HCT116 (cell line): Measurements from ENCODE around the gene FAM136A. TPM values are rescaled to one million over a fixed set of nuclear protein-coding genes. Genes with fewer than 3 reads are reported as not detected.

ENCODE experiments used
- ATAC-seq: fragments of 200-7000 bp; cut with Tn5 transposase; 2 replicates; pipeline ENCODE4 v1.9.1; 2020; ENCODE audit warnings: mild to moderate bottlenecking, moderate library complexity
- BruUV-seq: library from RNA; stranded (reverse); fragments of 400-500 nt; replicated peaks from 2 replicates; lab custom pipeline; 2021; lab: Mats Ljungman, UMichigan
- CTCF ChIA-PET: fragments of 300-600 bp; sonication (Branson Sonifier 250); formaldehyde crosslinking; loops from one replicate; lab custom pipeline; 2021; ENCODE audit warnings: antibody characterized with exemption; lab: Charles Lee
- POLR2A ChIA-PET: fragments of 300-600, 350-600 bp; sonication (Branson Sonifier 250); formaldehyde crosslinking; loops from one replicate; lab custom pipeline; 2021; ENCODE audit warnings: antibody characterized with exemption; lab: Charles Lee
- RAD21 ChIA-PET, 2 experiments: fragments of 300-600 bp; sonication (Branson Sonifier 250); formaldehyde crosslinking; loops; one replicate each; lab custom pipeline; 2023; ENCODE audit warnings: low total read pairs in 2 of 2; ENCODE audit not compliant: uncharacterized antibody in 2 of 2, unreplicated experiment in 2 of 2, low non-redundant PET in 1 of 2; lab: Charles Lee
- DNase-seq: peaks from one replicate; pipeline ENCODE4 v3.0.0-alpha.2; 2010; ENCODE audit warnings: low read depth, low spot score
- H2AFZ ChIP-seq: fragments of 200-600 bp; shearing (Covaris generic), sonication (generic); 2 replicates; pipeline ENCODE4 v1.6.1; 2017; ENCODE audit warnings: low read depth, mixed run types, mixed read lengths, antibody characterized with exemption, low read length; ENCODE audit not compliant: poor library complexity, severe bottlenecking
- H3K27ac ChIP-seq: 2 replicates; pipeline ENCODE4 v1.5.1; 2012; ENCODE audit warnings: low read depth, low read length
- H3K27me3 ChIP-seq: fragments of 200-600 bp; sonication (generic); 2 replicates; pipeline ENCODE4 v1.6.1; 2016; ENCODE audit warnings: mixed run types, low read length, mixed read lengths; ENCODE audit not compliant: insufficient read depth
- H3K36me3 ChIP-seq, 2 experiments: fragments of 200-500 bp in 1 of 2; fragments of 200-600 bp in 1 of 2; sonication (Bioruptor generic) in 1 of 2; sonication (generic) in 1 of 2; 2 replicates each; pipeline versions ENCODE4 v1.5.1 to v1.6.1; 2014 to 2016; ENCODE audit warnings: low read length in 2 of 2, inconsistent platforms in 1 of 2, mixed read lengths in 1 of 2, mixed run types in 1 of 2; ENCODE audit not compliant: insufficient read depth in 2 of 2, control insufficient read depth in 1 of 2
- H3K4me1 ChIP-seq, 2 experiments: fragments of 200-600 bp in 1 of 2; sonication (generic) in 1 of 2; 2 replicates each; pipeline versions ENCODE4 v1.5.1 to v1.6.1; 2012 to 2017; ENCODE audit warnings: low read length in 2 of 2, inconsistent platforms in 1 of 2, mild to moderate bottlenecking in 1 of 2, mixed read lengths in 1 of 2, mixed run types in 1 of 2, moderate library complexity in 1 of 2; ENCODE audit not compliant: insufficient read depth in 2 of 2, control insufficient read depth in 1 of 2
- H3K4me2 ChIP-seq: fragments of 200-600 bp; sonication (generic); 2 replicates; pipeline ENCODE4 v1.6.1; 2017; ENCODE audit warnings: mixed run types, low read length, mixed read lengths
- H3K4me3 ChIP-seq, 2 experiments: fragments of 200-600 bp in 1 of 2; sonication (generic) in 1 of 2; replicated peaks in 1 of 2; 2 replicates each; pipeline ENCODE4 v1.5.1; 2011 to 2016; ENCODE audit warnings: low read length in 2 of 2, control low read depth in 1 of 2, low read depth in 1 of 2, mild to moderate bottlenecking in 1 of 2, mixed read lengths in 1 of 2, mixed run types in 1 of 2
- H3K79me2 ChIP-seq: fragments of 200-600 bp; sonication (generic); 2 replicates; pipeline ENCODE4 v1.6.1; 2017; ENCODE audit warnings: mild to moderate bottlenecking, mixed run types, low read length, moderate library complexity, mixed read lengths; ENCODE audit not compliant: insufficient read depth
- H3K9ac ChIP-seq: fragments of 200-600 bp; sonication (generic); 2 replicates; pipeline ENCODE4 v1.6.1; 2016; ENCODE audit warnings: low read length, mixed read lengths
- H3K9me2 ChIP-seq: fragments of 200-600 bp; sonication (generic), shearing (Covaris generic); 2 replicates; pipeline ENCODE4 v1.6.1; 2017; ENCODE audit warnings: mixed run types, mild to moderate bottlenecking, moderate library complexity; ENCODE audit not compliant: insufficient read depth
- H3K9me3 ChIP-seq, 2 experiments: fragments of 200-500 bp in 1 of 2; fragments of 200-600 bp in 1 of 2; sonication (Bioruptor generic) in 1 of 2; sonication (generic) in 1 of 2; 2 replicates each; pipeline ENCODE4 v1.6.1; 2014 to 2017; ENCODE audit warnings: low read length in 2 of 2, mixed read lengths in 2 of 2, inconsistent platforms in 1 of 2, low read depth in 1 of 2, mild to moderate bottlenecking in 1 of 2, mixed run types in 1 of 2, moderate library complexity in 1 of 2; ENCODE audit not compliant: control insufficient read depth in 1 of 2, insufficient read depth in 1 of 2
- H4K20me1 ChIP-seq: fragments of 200-600 bp; sonication (generic), shearing (Covaris generic); 2 replicates; pipeline ENCODE4 v1.6.1; 2017; ENCODE audit warnings: mixed run types, mild to moderate bottlenecking, moderate library complexity; ENCODE audit not compliant: insufficient read depth
- POLR2A ChIP-seq: IDR thresholded peaks from 2 replicates; pipeline ENCODE4 v1.7.0; 2011; ENCODE audit warnings: borderline replicate concordance; ENCODE audit not compliant: insufficient read depth, insufficient read length; ENCODE audit errors: extremely low read depth
- RAD21 ChIP-seq: IDR thresholded peaks from 2 replicates; pipeline ENCODE4 v1.6.1; 2012; ENCODE audit warnings: low read depth, mild to moderate bottlenecking
- SIN3A ChIP-seq: IDR thresholded peaks from 2 replicates; pipeline ENCODE4 v1.6.1; 2012; ENCODE audit warnings: low read depth
- SP1 ChIP-seq: IDR thresholded peaks from 2 replicates; pipeline ENCODE4 v1.6.1; 2012; ENCODE audit warnings: low read depth
- intact Hi-C: fragments of 100-400 bp; cut with micrococcal nuclease; formaldehyde crosslinking; loops from 2 replicates; pipeline ENCODE4 v1.10.0; 2022
- microRNA counts: library from miRNA; unstranded; fragments of <30 nt; microRNA quantifications from one replicate; lab custom pipeline; 2015
- microRNA-seq: library from miRNA; unstranded; fragments of <30 nt; microRNA quantifications from one replicate; pipeline ENCODE4, GENCODE V29; 2016; ENCODE audit warnings: borderline number of aligned reads
- total RNA-seq: library from RNA; stranded (reverse); gene quantifications from one replicate; pipeline ENCODE4 v1.2.1, GENCODE V29; 2021; ENCODE audit not compliant: unreplicated experiment
- TF ChIP-seq, protein P1 (sequence below): IDR thresholded peaks from 2 replicates; pipeline ENCODE4 v1.6.1; 2012

The FAM136A gene
- total RNA-seq, 1 experiment from 2014 or later: 83.0 TPM

GRCh38 chr2:70247364-70248180, 54.3 kb downstream of the FAM136A start:
- Histone ChIP-seq H3K4me1 (peaks cover 10 to 18% of the 10 kb centered on the region in 2 experiments; a peak in 3 of 4 replicates), H2AFZ (no peak overlapping the region), H3K36me3 (no peaks in the 10 kb centered on the region), H3K9me3 (no peaks in the 10 kb centered on the region), H3K4me3 (peak overlapping the region; percentile 85 to 94), H4K20me1 (no peaks in the 10 kb centered on the region), H3K9me2 (no peaks in the 10 kb centered on the region), H3K79me2 (peaks cover 59% of the 10 kb centered on the region), H3K4me2 (peak overlapping the region; percentile 78), H3K9ac (peak overlapping the region; percentile 94), H3K27ac (peak overlapping the region; percentile 89), H3K27me3 (no peaks in the 10 kb centered on the region)
- CTCF ChIA-PET: no interaction called here
- TF ChIP-seq, protein P1, sequence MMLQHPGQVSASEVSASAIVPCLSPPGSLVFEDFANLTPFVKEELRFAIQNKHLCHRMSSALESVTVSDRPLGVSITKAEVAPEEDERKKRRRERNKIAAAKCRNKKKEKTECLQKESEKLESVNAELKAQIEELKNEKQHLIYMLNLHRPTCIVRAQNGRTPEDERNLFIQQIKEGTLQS: no peak
- no peak for TF ChIP-seq RAD21
- peak; percentile 72 for TF ChIP-seq SIN3A
- no peak for TF ChIP-seq SP1
- peak; percentile 17 for TF ChIP-seq POLR2A
- intact Hi-C loops: loop anchor here (1.0 to 5.0 kb wide), 3 partner anchors 55 to 335 kb away; partner anchors contain the start of genes C2orf42 and PCBP1
- DNase-seq (no peak), ATAC-seq (no peak)
- POLR2A ChIA-PET: interaction anchor here (1.0 kb wide), 2 partner anchors 10 to 56 kb away, joined by 4 read pairs; partner anchors contain the start of genes C2orf42 and PCYOX1
- BruUV-seq: no TSS peak
- RAD21 ChIA-PET: no interaction called here

MicroRNAs within 50 kb of the gene (microRNA counts, 767-probe panel; counts per million panel counts)
- microRNA hsa-miR-1285-3p (lab: Ali Mortazavi, UCI): not detected

Small RNA genes lying within 50 kb of the gene (microRNA-seq; reads per million reads assigned to microRNA genes)
- gene MIR1285-2: not detected

Other genes with a start within 250 kb of the FAM136A start
- 256 TPM for gene PCBP1, start 214.6 kb downstream of the FAM136A start, total RNA-seq
- gene C2orf42, start 111.0 kb downstream of the FAM136A start, total RNA-seq: 17.4 TPM
- gene TIA1, start 53.4 kb downstream of the FAM136A start, total RNA-seq: 94.1 TPM
- 37.9 TPM for gene PCYOX1, start 43.9 kb downstream of the FAM136A start, total RNA-seq
- gene SNRPG, start 8.3 kb downstream of the FAM136A start, total RNA-seq: 338 TPM